ENCODE measurements around the gene PACRG. TPM values are rescaled to one million over a fixed set of nuclear protein-coding genes. Genes with fewer than 3 reads are reported as not detected.

PACRG gene
- total RNA-seq, 2 donors from 2014 or later, result 13.0 TPM; not detected in 1

GRCh38 chr6:162706232-162706631, 21.5 kb upstream of the PACRG start:
- TF ChIP-seq CTCF (IDR thresholded peaks at IDR 0.05), result no peak
- Histone ChIP-seq H3K36me3 (no peaks in the 10 kb centered on the region), H3K9me3 (no peaks in the 10 kb centered on the region), H3K4me1 (ENCODE audit: control insufficient read depth in 1 of 2, low read depth in 2 of 2) (no peaks in the 10 kb centered on the region), H3K4me3 (no peak overlapping the region), H3K27ac (no peak overlapping the region), H3K27me3 (replicated peaks; ENCODE audit: insufficient read depth) (no peaks in the 10 kb centered on the region)
- ATAC-seq (ENCODE audit: insufficient number of reproducible peaks, low FRiP score, low read depth) (no peak), DNase-seq (ENCODE audit: low spot score) (no peak)

- Histone ChIP-seq H3K4me1 (ENCODE audit: control insufficient read depth in 1 of 2, low read depth in 2 of 2) (no peaks in the 10 kb centered on the region), H3K27ac (no peak overlapping the region), H3K36me3 (no peaks in the 10 kb centered on the region), H3K27me3 (replicated peaks; ENCODE audit: insufficient read depth) (no peaks in the 10 kb centered on the region), H3K9me3 (no peaks in the 10 kb centered on the region), H3K4me3 (no peak overlapping the region)
- ATAC-seq (ENCODE audit: insufficient number of reproducible peaks, low FRiP score, low read depth) (no peak), DNase-seq (ENCODE audit: low spot score) (no peak)
- TF ChIP-seq CTCF (IDR thresholded peaks at IDR 0.05), result no peak
Observed at GRCh38 chr6:162708971-162709370, 18.8 kb upstream of the PACRG start.

GRCh38 chr6:162709431-162709830, 18.3 kb upstream of the PACRG start:
- no peaks in the 10 kb centered on the region for H3K4me1 ChIP-seq (ENCODE audit: control insufficient read depth in 1 of 2, low read depth in 2 of 2)
- DNase-seq (ENCODE audit: low spot score) (no peak), ATAC-seq (ENCODE audit: insufficient number of reproducible peaks, low FRiP score, low read depth) (no peak)
- no peak overlapping the region for H3K4me3 ChIP-seq
- H3K27me3 ChIP-seq (replicated peaks; ENCODE audit: insufficient read depth), result no peaks in the 10 kb centered on the region
- no peak for TF ChIP-seq CTCF (IDR thresholded peaks at IDR 0.05)
- no peaks in the 10 kb centered on the region for H3K9me3 ChIP-seq
- no peak overlapping the region for H3K27ac ChIP-seq
- H3K36me3 ChIP-seq, result no peaks in the 10 kb centered on the region

GRCh38 chr6:162710419-162710818, 17.4 kb upstream of the PACRG start:
- Histone ChIP-seq H3K36me3 (no peaks in the 10 kb centered on the region), H3K27me3 (replicated peaks; ENCODE audit: insufficient read depth) (no peaks in the 10 kb centered on the region)
- no peak for DNase-seq (ENCODE audit: low spot score)

GRCh38 chr6:162710936-162711335, 16.8 kb upstream of the PACRG start:
- TF ChIP-seq CTCF (IDR thresholded peaks at IDR 0.05), result no peak
- H3K9me3 ChIP-seq, result no peaks in the 10 kb centered on the region
- H3K4me1 ChIP-seq (ENCODE audit: control insufficient read depth in 1 of 2, low read depth in 2 of 2), result no peaks in the 10 kb centered on the region
- H3K4me3 ChIP-seq, result no peak overlapping the region
- no peaks in the 10 kb centered on the region for H3K27me3 ChIP-seq (replicated peaks; ENCODE audit: insufficient read depth)
- no peak for DNase-seq (ENCODE audit: low spot score)
- no peak overlapping the region for H3K27ac ChIP-seq
- H3K36me3 ChIP-seq, result no peaks in the 10 kb centered on the region
- ATAC-seq (ENCODE audit: insufficient number of reproducible peaks, low FRiP score, low read depth), result no peak

More at GRCh38 chr6:162710419-162710818, 17.4 kb upstream of the PACRG start:
- Histone ChIP-seq H3K4me3 (no peak overlapping the region), H3K9me3 (no peaks in the 10 kb centered on the region), H3K27ac (no peak overlapping the region), H3K4me1 (ENCODE audit: control insufficient read depth in 1 of 2, low read depth in 2 of 2) (no peaks in the 10 kb centered on the region)
- no peak for ATAC-seq (ENCODE audit: insufficient number of reproducible peaks, low FRiP score, low read depth)
- no peak for TF ChIP-seq CTCF (IDR thresholded peaks at IDR 0.05)

All from thoracic aorta (tissue), 2 donors.